Bone marrow (tissue), 2 donors: ENCODE data around the gene TOM1L2.
"Not testable (repeated sequence)": the region's sequence is repeated elsewhere in the genome, so short reads cannot be mapped to it uniquely, and the experiment has no call there.

Experiments
- DNase-seq, 2 donors: peaks; one replicate each; lab custom pipeline; 2025; lab: John Stamatoyannopoulos, UW

TOM1L2 gene

GRCh38 chr17:17972126-17972951 is at the start of gene TOM1L2, which contains the start of gene DRC3:
Gene TOM1L2, minus strand, starts transcription at chr17:17972400. Its CDS starts 87 bp downstream, at chr17:17972313.
Gene DRC3, plus strand, starts transcription at chr17:17972862. Its CDS starts 4,737 bp downstream, at chr17:17977599.
- peak; percentile 94 to 100 for DNase-seq

- DNase-seq: no peak
These were observed 49.2 kb upstream of the TOM1L2 start for GRCh38 chr17:18021372-18021771.

GRCh38 chr17:18020971-18021370 is 48.8 kb upstream of the TOM1L2 start:
- DNase-seq: no peak

GRCh38 chr17:18019838-18020154 is 47.6 kb upstream of the TOM1L2 start:
- DNase-seq: no peak

GRCh38 chr17:18018411-18018921 is 46.3 kb upstream of the TOM1L2 start:
- no peak for DNase-seq

GRCh38 chr17:18017958-18018357 is 45.8 kb upstream of the TOM1L2 start:
- no peak for DNase-seq

- no peak for DNase-seq
These were observed 44.2 kb upstream of the TOM1L2 start for GRCh38 chr17:18016426-18016825.

GRCh38 chr17:18015593-18015992 is 43.4 kb upstream of the TOM1L2 start:
- no peak for DNase-seq

- no peak for DNase-seq
These were observed 41.8 kb upstream of the TOM1L2 start for GRCh38 chr17:18014006-18014405.

- DNase-seq: no peak
These were observed 39.1 kb upstream of the TOM1L2 start for GRCh38 chr17:18011286-18011685.

- no peak for DNase-seq
These were observed 37.6 kb upstream of the TOM1L2 start for GRCh38 chr17:18009609-18010420.

- no peak for DNase-seq
These were observed 36.5 kb upstream of the TOM1L2 start for GRCh38 chr17:18008496-18009268.

- DNase-seq: no peak
These were observed 34.5 kb upstream of the TOM1L2 start for GRCh38 chr17:18006495-18007239.

- DNase-seq: no peak
These were observed 33.3 kb upstream of the TOM1L2 start for GRCh38 chr17:18005496-18005895.

- no peak for DNase-seq
These were observed 32.7 kb upstream of the TOM1L2 start for GRCh38 chr17:18004884-18005305.

GRCh38 chr17:18004345-18004744 is 32.1 kb upstream of the TOM1L2 start:
- DNase-seq: no peak

- no peak for DNase-seq
These were observed 30.0 kb upstream of the TOM1L2 start for GRCh38 chr17:18002171-18002570.

- DNase-seq: no peak
These were observed 27.8 kb upstream of the TOM1L2 start for GRCh38 chr17:18000030-18000408.

GRCh38 chr17:17999364-18000029 is 27.3 kb upstream of the TOM1L2 start:
- no peak for DNase-seq

GRCh38 chr17:17998934-17999333 is 26.7 kb upstream of the TOM1L2 start:
- DNase-seq: no peak

GRCh38 chr17:17995887-17996286 is 23.7 kb upstream of the TOM1L2 start:
- not testable (repeated sequence) for DNase-seq
